HCT116 (cell line): ENCODE measurements around the gene SDK2. TPM values are rescaled to one million over a fixed set of nuclear protein-coding genes. Genes with fewer than 3 reads are reported as not detected.

ENCODE experiments used
- ATAC-seq: fragments of 200-7000 bp; cut with Tn5 transposase; 2 replicates; pipeline ENCODE4 v1.9.1; 2020; ENCODE audit warnings: mild to moderate bottlenecking, moderate library complexity
- BruUV-seq: library from RNA; stranded (reverse); fragments of 400-500 nt; replicated peaks from 2 replicates; lab custom pipeline; 2021; lab: Mats Ljungman, UMichigan
- CTCF ChIA-PET: fragments of 300-600 bp; sonication (Branson Sonifier 250); formaldehyde crosslinking; loops from one replicate; lab custom pipeline; 2021; ENCODE audit warnings: antibody characterized with exemption; lab: Charles Lee
- POLR2A ChIA-PET: fragments of 300-600, 350-600 bp; sonication (Branson Sonifier 250); formaldehyde crosslinking; loops from one replicate; lab custom pipeline; 2021; ENCODE audit warnings: antibody characterized with exemption; lab: Charles Lee
- RAD21 ChIA-PET, 2 experiments: fragments of 300-600 bp; sonication (Branson Sonifier 250); formaldehyde crosslinking; loops; one replicate each; lab custom pipeline; 2023; ENCODE audit warnings: low total read pairs in 2 of 2; ENCODE audit not compliant: uncharacterized antibody in 2 of 2, unreplicated experiment in 2 of 2, low non-redundant PET in 1 of 2; lab: Charles Lee
- DNase-seq: peaks from one replicate; pipeline ENCODE4 v3.0.0-alpha.2; 2010; ENCODE audit warnings: low read depth, low spot score
- H2AFZ ChIP-seq: fragments of 200-600 bp; shearing (Covaris generic), sonication (generic); 2 replicates; pipeline ENCODE4 v1.6.1; 2017; ENCODE audit warnings: low read depth, mixed run types, mixed read lengths, antibody characterized with exemption, low read length; ENCODE audit not compliant: poor library complexity, severe bottlenecking
- H3K27ac ChIP-seq: 2 replicates; pipeline ENCODE4 v1.5.1; 2012; ENCODE audit warnings: low read depth, low read length
- H3K27me3 ChIP-seq: fragments of 200-600 bp; sonication (generic); 2 replicates; pipeline ENCODE4 v1.6.1; 2016; ENCODE audit warnings: mixed run types, low read length, mixed read lengths; ENCODE audit not compliant: insufficient read depth
- H3K36me3 ChIP-seq, 2 experiments: fragments of 200-500 bp in 1 of 2; fragments of 200-600 bp in 1 of 2; sonication (Bioruptor generic) in 1 of 2; sonication (generic) in 1 of 2; 2 replicates each; pipeline versions ENCODE4 v1.5.1 to v1.6.1; 2014 to 2016; ENCODE audit warnings: low read length in 2 of 2, inconsistent platforms in 1 of 2, mixed read lengths in 1 of 2, mixed run types in 1 of 2; ENCODE audit not compliant: insufficient read depth in 2 of 2, control insufficient read depth in 1 of 2
- H3K4me1 ChIP-seq, 2 experiments: fragments of 200-600 bp in 1 of 2; sonication (generic) in 1 of 2; 2 replicates each; pipeline versions ENCODE4 v1.5.1 to v1.6.1; 2012 to 2017; ENCODE audit warnings: low read length in 2 of 2, inconsistent platforms in 1 of 2, mild to moderate bottlenecking in 1 of 2, mixed read lengths in 1 of 2, mixed run types in 1 of 2, moderate library complexity in 1 of 2; ENCODE audit not compliant: insufficient read depth in 2 of 2, control insufficient read depth in 1 of 2
- H3K4me2 ChIP-seq: fragments of 200-600 bp; sonication (generic); 2 replicates; pipeline ENCODE4 v1.6.1; 2017; ENCODE audit warnings: mixed run types, low read length, mixed read lengths
- H3K4me3 ChIP-seq, 2 experiments: fragments of 200-600 bp in 1 of 2; sonication (generic) in 1 of 2; replicated peaks in 1 of 2; 2 replicates each; pipeline ENCODE4 v1.5.1; 2011 to 2016; ENCODE audit warnings: low read length in 2 of 2, control low read depth in 1 of 2, low read depth in 1 of 2, mild to moderate bottlenecking in 1 of 2, mixed read lengths in 1 of 2, mixed run types in 1 of 2
- H3K79me2 ChIP-seq: fragments of 200-600 bp; sonication (generic); 2 replicates; pipeline ENCODE4 v1.6.1; 2017; ENCODE audit warnings: mild to moderate bottlenecking, mixed run types, low read length, moderate library complexity, mixed read lengths; ENCODE audit not compliant: insufficient read depth
- H3K9ac ChIP-seq: fragments of 200-600 bp; sonication (generic); 2 replicates; pipeline ENCODE4 v1.6.1; 2016; ENCODE audit warnings: low read length, mixed read lengths
- H3K9me2 ChIP-seq: fragments of 200-600 bp; sonication (generic), shearing (Covaris generic); 2 replicates; pipeline ENCODE4 v1.6.1; 2017; ENCODE audit warnings: mixed run types, mild to moderate bottlenecking, moderate library complexity; ENCODE audit not compliant: insufficient read depth
- H3K9me3 ChIP-seq, 2 experiments: fragments of 200-500 bp in 1 of 2; fragments of 200-600 bp in 1 of 2; sonication (Bioruptor generic) in 1 of 2; sonication (generic) in 1 of 2; 2 replicates each; pipeline ENCODE4 v1.6.1; 2014 to 2017; ENCODE audit warnings: low read length in 2 of 2, mixed read lengths in 2 of 2, inconsistent platforms in 1 of 2, low read depth in 1 of 2, mild to moderate bottlenecking in 1 of 2, mixed run types in 1 of 2, moderate library complexity in 1 of 2; ENCODE audit not compliant: control insufficient read depth in 1 of 2, insufficient read depth in 1 of 2
- H4K20me1 ChIP-seq: fragments of 200-600 bp; sonication (generic), shearing (Covaris generic); 2 replicates; pipeline ENCODE4 v1.6.1; 2017; ENCODE audit warnings: mixed run types, mild to moderate bottlenecking, moderate library complexity; ENCODE audit not compliant: insufficient read depth
- ATF3 ChIP-seq: IDR thresholded peaks from 2 replicates; pipeline ENCODE4 v1.6.1; 2012
- CEBPB ChIP-seq: IDR thresholded peaks from 2 replicates; pipeline ENCODE4 v1.6.1; 2012; ENCODE audit warnings: low read depth
- EGR1 ChIP-seq: IDR thresholded peaks from 2 replicates; pipeline ENCODE4 v1.6.1; 2012; ENCODE audit warnings: low read depth
- ELF1 ChIP-seq: IDR thresholded peaks from 2 replicates; pipeline ENCODE4 v1.6.1; 2012; ENCODE audit warnings: low read depth, borderline replicate concordance
- EZH2 ChIP-seq: fragments of 200-600 bp; sonication (generic); IDR thresholded peaks from 2 replicates; pipeline ENCODE4 v1.6.1; 2017; ENCODE audit warnings: antibody characterized with exemption, mixed run types
- EZH2phosphoT487 ChIP-seq: fragments of 200-600 bp; IDR thresholded peaks from 2 replicates; pipeline ENCODE4 v1.6.1; 2018; ENCODE audit warnings: antibody characterized with exemption, borderline replicate concordance
- FOSL1 ChIP-seq: IDR thresholded peaks from 2 replicates; pipeline ENCODE4 v1.6.1; 2012; ENCODE audit warnings: low read depth
- JUND ChIP-seq: IDR thresholded peaks from 2 replicates; pipeline ENCODE4 v1.6.1; 2012
- POLR2A ChIP-seq: IDR thresholded peaks from 2 replicates; pipeline ENCODE4 v1.7.0; 2011; ENCODE audit warnings: borderline replicate concordance; ENCODE audit not compliant: insufficient read depth, insufficient read length; ENCODE audit errors: extremely low read depth
- POLR2AphosphoS5 ChIP-seq: IDR thresholded peaks from 2 replicates; pipeline ENCODE4 v1.6.1; 2011; ENCODE audit warnings: mild to moderate bottlenecking, low read depth, low read length, moderate library complexity
- RAD21 ChIP-seq: IDR thresholded peaks from 2 replicates; pipeline ENCODE4 v1.6.1; 2012; ENCODE audit warnings: low read depth, mild to moderate bottlenecking
- SIN3A ChIP-seq: IDR thresholded peaks from 2 replicates; pipeline ENCODE4 v1.6.1; 2012; ENCODE audit warnings: low read depth
- SP1 ChIP-seq: IDR thresholded peaks from 2 replicates; pipeline ENCODE4 v1.6.1; 2012; ENCODE audit warnings: low read depth
- SRF ChIP-seq: IDR thresholded peaks from 2 replicates; pipeline ENCODE4 v1.6.1; 2012; ENCODE audit warnings: low read depth
- TCF7L2 ChIP-seq: IDR thresholded peaks from 2 replicates; pipeline ENCODE4 v1.7.0; 2011; ENCODE audit warnings: borderline replicate concordance, inconsistent platforms; ENCODE audit not compliant: insufficient read depth, insufficient read length; ENCODE audit errors: extremely low read depth
- ZFX ChIP-seq: fragments of 450-650 bp; IDR thresholded peaks from 2 replicates; pipeline ENCODE4 v1.6.1; 2017
- ZNF274 ChIP-seq: fragments of 200-500 bp; sonication (Bioruptor generic); IDR thresholded peaks from 2 replicates; pipeline ENCODE4 v1.6.1; 2014; ENCODE audit warnings: mild to moderate bottlenecking, low read depth, low read length, inconsistent platforms
- intact Hi-C: fragments of 100-400 bp; cut with micrococcal nuclease; formaldehyde crosslinking; loops from 2 replicates; pipeline ENCODE4 v1.10.0; 2022
- total RNA-seq: library from RNA; stranded (reverse); gene quantifications from one replicate; pipeline ENCODE4 v1.2.1, GENCODE V29; 2021; ENCODE audit not compliant: unreplicated experiment
- TF ChIP-seq, protein P1 (sequence below): IDR thresholded peaks from 2 replicates; pipeline ENCODE4 v1.6.1; 2011; ENCODE audit warnings: mild to moderate bottlenecking, low read length, moderate library complexity; ENCODE audit not compliant: insufficient replicate concordance; ENCODE audit errors: extremely low read depth
- TF ChIP-seq, protein P2 (sequence below), 3 experiments: fragments of 200-600 bp in 1 of 3; sonication (generic) in 1 of 3; IDR thresholded peaks in 2 of 3; conservative IDR thresholded peaks in 1 of 3; 2 replicates each; pipeline ENCODE4 v1.5.1; 2012 to 2017; ENCODE audit warnings: low read depth in 2 of 3, low read length in 2 of 3, antibody characterized with exemption in 1 of 3, borderline replicate concordance in 1 of 3, control low read depth in 1 of 3, mild to moderate bottlenecking in 1 of 3, mixed read lengths in 1 of 3, mixed run types in 1 of 3, moderate library complexity in 1 of 3; ENCODE audit not compliant: insufficient read depth in 1 of 3
- TF ChIP-seq, protein P3 (sequence below): IDR thresholded peaks from 2 replicates; pipeline ENCODE4 v1.6.1; 2012

SDK2 gene
- total RNA-seq, 1 experiment from 2014 or later = 0.10 TPM

DNA sequence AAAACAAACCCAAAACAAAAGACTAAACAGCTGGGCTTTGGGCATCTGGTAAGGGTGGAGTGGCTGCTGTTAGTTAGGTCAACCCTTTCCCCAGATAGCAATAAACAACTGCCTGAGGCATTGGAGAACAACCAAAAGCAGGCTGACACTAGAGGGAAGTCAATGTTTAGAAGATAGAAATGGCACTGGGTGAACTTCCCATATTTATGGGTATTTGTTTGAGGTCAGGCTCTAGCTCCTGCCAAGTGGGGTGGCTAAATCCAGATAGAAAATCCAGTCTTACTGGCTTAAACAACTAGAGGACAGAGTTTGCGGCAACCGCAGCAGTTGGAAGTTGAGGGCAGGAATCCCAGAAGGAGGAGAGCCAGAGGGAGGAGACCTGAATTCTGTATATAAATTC is 79.4 kb downstream of the SDK2 start (continued):
- TF ChIP-seq, protein P1, sequence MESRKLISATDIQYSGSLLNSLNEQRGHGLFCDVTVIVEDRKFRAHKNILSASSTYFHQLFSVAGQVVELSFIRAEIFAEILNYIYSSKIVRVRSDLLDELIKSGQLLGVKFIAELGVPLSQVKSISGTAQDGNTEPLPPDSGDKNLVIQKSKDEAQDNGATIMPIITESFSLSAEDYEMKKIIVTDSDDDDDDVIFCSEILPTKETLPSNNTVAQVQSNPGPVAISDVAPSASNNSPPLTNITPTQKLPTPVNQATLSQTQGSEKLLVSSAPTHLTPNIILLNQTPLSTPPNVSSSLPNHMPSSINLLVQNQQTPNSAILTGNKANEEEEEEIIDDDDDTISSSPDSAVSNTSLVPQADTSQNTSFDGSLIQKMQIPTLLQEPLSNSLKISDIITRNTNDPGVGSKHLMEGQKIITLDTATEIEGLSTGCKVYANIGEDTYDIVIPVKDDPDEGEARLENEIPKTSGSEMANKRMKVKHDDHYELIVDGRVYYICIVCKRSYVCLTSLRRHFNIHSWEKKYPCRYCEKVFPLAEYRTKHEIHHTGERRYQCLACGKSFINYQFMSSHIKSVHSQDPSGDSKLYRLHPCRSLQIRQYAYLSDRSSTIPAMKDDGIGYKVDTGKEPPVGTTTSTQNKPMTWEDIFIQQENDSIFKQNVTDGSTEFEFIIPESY = no peak
- TF ChIP-seq TCF7L2 (no peak), POLR2A (no peak), JUND (no peak), ATF3 (no peak), ZNF274 (no peak), ELF1 (no peak), CEBPB (no peak)

- Histone ChIP-seq H3K4me2 (no peak overlapping the region), H3K9me2 (no peaks in the 10 kb centered on the region), H3K9ac (no peak overlapping the region), H3K36me3 (no peaks in the 10 kb centered on the region), H3K4me1 (no peaks in the 10 kb centered on the region), H4K20me1 (no peaks in the 10 kb centered on the region), H3K27me3 (0 out of 2 replicates have a peak, but pooled peaks cover 6% of the 10 kb centered on the region), H2AFZ (no peak overlapping the region), H3K4me3 (no peak overlapping the region), H3K9me3 (no peaks in the 10 kb centered on the region), H3K27ac (no peak overlapping the region), H3K79me2 (no peaks in the 10 kb centered on the region)
- ChIA-PET RAD21 (no interaction called here), CTCF (interaction anchor here (1.2 kb wide), 1 partner anchor 23 kb away, joined by 3 read pairs; no protein-coding TSS in a partner anchor), POLR2A (no interaction called here)
- BruUV-seq = no TSS peak
- intact Hi-C loops = loop anchor here (2.0 kb wide), 1 partner anchor 148 kb away; no protein-coding TSS in a partner anchor
- ATAC-seq = no peak
- no peak for DNase-seq
- TF ChIP-seq, protein P2, sequence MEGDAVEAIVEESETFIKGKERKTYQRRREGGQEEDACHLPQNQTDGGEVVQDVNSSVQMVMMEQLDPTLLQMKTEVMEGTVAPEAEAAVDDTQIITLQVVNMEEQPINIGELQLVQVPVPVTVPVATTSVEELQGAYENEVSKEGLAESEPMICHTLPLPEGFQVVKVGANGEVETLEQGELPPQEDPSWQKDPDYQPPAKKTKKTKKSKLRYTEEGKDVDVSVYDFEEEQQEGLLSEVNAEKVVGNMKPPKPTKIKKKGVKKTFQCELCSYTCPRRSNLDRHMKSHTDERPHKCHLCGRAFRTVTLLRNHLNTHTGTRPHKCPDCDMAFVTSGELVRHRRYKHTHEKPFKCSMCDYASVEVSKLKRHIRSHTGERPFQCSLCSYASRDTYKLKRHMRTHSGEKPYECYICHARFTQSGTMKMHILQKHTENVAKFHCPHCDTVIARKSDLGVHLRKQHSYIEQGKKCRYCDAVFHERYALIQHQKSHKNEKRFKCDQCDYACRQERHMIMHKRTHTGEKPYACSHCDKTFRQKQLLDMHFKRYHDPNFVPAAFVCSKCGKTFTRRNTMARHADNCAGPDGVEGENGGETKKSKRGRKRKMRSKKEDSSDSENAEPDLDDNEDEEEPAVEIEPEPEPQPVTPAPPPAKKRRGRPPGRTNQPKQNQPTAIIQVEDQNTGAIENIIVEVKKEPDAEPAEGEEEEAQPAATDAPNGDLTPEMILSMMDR (IDR thresholded peaks at IDR 0.05 in 2 of 3, conservative IDR thresholded peaks at IDR 0.05 in 1 of 3; ENCODE audit: borderline replicate concordance in 1 of 3, insufficient read depth in 1 of 3, low read depth in 2 of 3, low read length in 2 of 3) = no peak
- TF ChIP-seq SRF (no peak), EZH2phosphoT487 (no peak), JUND (no peak), ATF3 (no peak), EZH2 (no peak), POLR2A (no peak), ZFX (no peak), POLR2AphosphoS5 (no peak), FOSL1 (no peak), SIN3A (no peak), ZNF274 (no peak), EGR1 (no peak), RAD21 (no peak), SP1 (no peak)
- TF ChIP-seq, protein P1 = no peak
- TF ChIP-seq, protein P3, sequence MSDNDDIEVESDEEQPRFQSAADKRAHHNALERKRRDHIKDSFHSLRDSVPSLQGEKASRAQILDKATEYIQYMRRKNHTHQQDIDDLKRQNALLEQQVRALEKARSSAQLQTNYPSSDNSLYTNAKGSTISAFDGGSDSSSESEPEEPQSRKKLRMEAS = no peak
Observed at GRCh38 chr17:73562896-73563295, 81.3 kb downstream of the SDK2 start.
